B cell (primary cell): Measurements from ENCODE around the gene PHF24. TPM values are rescaled to one million over a fixed set of nuclear protein-coding genes. Genes with fewer than 3 reads are reported as not detected.
"Not testable (repeated sequence)": the region's sequence is repeated elsewhere in the genome, so short reads cannot be mapped to it uniquely, and the experiment has no call there.

ENCODE experiments used
- ATAC-seq: fragments of 200-7000 bp; cut with Tn5 transposase; one replicate; pipeline ENCODE4 v1.10.0; 2021; ENCODE audit warnings: low read depth, mild to moderate bottlenecking, moderate number of reproducible peaks, moderate library complexity
- CTCF ChIA-PET: fragments of 350-600 bp; sonication (Branson Sonifier 250); formaldehyde crosslinking; loops from one replicate; lab custom pipeline; 2021; ENCODE audit warnings: antibody characterized with exemption, inconsistent platforms; lab: Charles Lee
- POLR2A ChIA-PET: fragments of 350-600 bp; sonication (Branson Sonifier 250); formaldehyde crosslinking; loops from one replicate; lab custom pipeline; 2021; ENCODE audit warnings: antibody characterized with exemption; lab: Charles Lee
- DNase-seq: peaks from one replicate; pipeline ENCODE4 v3.0.0; 2013
- H2AFZ ChIP-seq: 2 replicates; pipeline ENCODE4 v1.6.1; 2012; ENCODE audit warnings: mild to moderate bottlenecking, low read depth, low read length; ENCODE audit not compliant: insufficient read depth, poor library complexity, severe bottlenecking
- H3K27ac ChIP-seq, 2 donors: 1 replicate in 1 of 2; 2 replicates in 1 of 2; pipeline ENCODE4 v1.5.1; 2012 to 2013; ENCODE audit warnings: low read length in 2 of 2, mild to moderate bottlenecking in 2 of 2, moderate library complexity in 1 of 2
- H3K27me3 ChIP-seq, 4 experiments: fragments of 200-600 bp in 1 of 4; sonication (generic) in 1 of 4; replicated peaks in 1 of 4; 1 replicate in 2 of 4; 2 replicates in 2 of 4; pipeline versions ENCODE4 v1.6.1 to v1.7.0; 2013 to 2016; ENCODE audit warnings: low read length in 3 of 4, mild to moderate bottlenecking in 2 of 4, mixed read lengths in 1 of 4, moderate library complexity in 1 of 4; ENCODE audit not compliant: insufficient read depth in 4 of 4, control insufficient read depth in 3 of 4; ENCODE audit errors: control extremely low read depth in 1 of 4
- H3K36me3 ChIP-seq, 2 experiments: replicated peaks in 1 of 2; 1 replicate in 1 of 2; 2 replicates in 1 of 2; pipeline versions ENCODE4 v1.6.1 to v1.7.1; 2013; ENCODE audit warnings: low read length in 1 of 2; ENCODE audit not compliant: insufficient read depth in 2 of 2, control insufficient read depth in 1 of 2; ENCODE audit errors: control extremely low read depth in 1 of 2, extremely low read depth in 1 of 2
- H3K4me1 ChIP-seq, 2 donors: fragments of 200-600 bp in 1 of 2; sonication (generic) in 1 of 2; 1 replicate in 1 of 2; 2 replicates in 1 of 2; pipeline versions ENCODE4 v1.5.1 to v1.6.1; 2013 to 2017; ENCODE audit warnings: low read length in 2 of 2; ENCODE audit not compliant: control insufficient read depth in 2 of 2, insufficient read depth in 2 of 2
- H3K4me2 ChIP-seq: replicated peaks from 2 replicates; pipeline ENCODE3; 2012; ENCODE audit warnings: mild to moderate bottlenecking, low read depth, low read length; ENCODE audit not compliant: poor library complexity, severe bottlenecking
- H3K4me3 ChIP-seq, 5 experiments: fragments of 200-600 bp in 1 of 5; sonication (generic) in 1 of 5; 1 replicate in 3 of 5; 2 replicates in 2 of 5; pipeline versions ENCODE4 v1.5.1 to v1.7.0; 2011 to 2016; ENCODE audit warnings: low read length in 4 of 5, mild to moderate bottlenecking in 4 of 5, low read depth in 2 of 5, control low read depth in 1 of 5, moderate library complexity in 1 of 5; ENCODE audit not compliant: insufficient read depth in 1 of 5; ENCODE audit errors: control extremely low read depth in 1 of 5, extremely low read depth in 1 of 5
- H3K79me2 ChIP-seq: fragments of 200-600 bp; sonication (generic); one replicate; pipeline ENCODE4 v1.6.0; 2016; ENCODE audit warnings: low read length; ENCODE audit not compliant: control insufficient read depth, insufficient read depth
- H3K9ac ChIP-seq: fragments of 200-600 bp; sonication (generic); 2 replicates; pipeline ENCODE4 v1.6.1; 2017; ENCODE audit warnings: mild to moderate bottlenecking, low read length, moderate library complexity
- H3K9me3 ChIP-seq, 3 donors: one replicate each; pipeline versions ENCODE4 v1.6.1 to v1.7.1; 2013; ENCODE audit warnings: low read length in 2 of 3; ENCODE audit not compliant: control insufficient read depth in 2 of 3, insufficient read depth in 1 of 3; ENCODE audit errors: control extremely low read depth in 1 of 3
- H4K20me1 ChIP-seq: 2 replicates; pipeline ENCODE4 v1.6.0; 2012; ENCODE audit warnings: mild to moderate bottlenecking, low read length; ENCODE audit not compliant: insufficient read depth, control insufficient read depth, poor library complexity, severe bottlenecking
- H3K27ac Mint-ChIP-seq: one replicate; pipeline ENCODE4 v1.8.0; 2021; ENCODE audit warnings: mixed read lengths
- H3K27me3 Mint-ChIP-seq: one replicate; pipeline ENCODE4 v1.8.0; 2021; ENCODE audit warnings: mixed read lengths
- H3K4me1 Mint-ChIP-seq: one replicate; pipeline ENCODE4 v1.8.0; 2021; ENCODE audit warnings: mixed read lengths
- H3K4me3 Mint-ChIP-seq: one replicate; pipeline ENCODE4 v1.8.0; 2021; ENCODE audit warnings: mixed read lengths
- H3K9me3 Mint-ChIP-seq: one replicate; pipeline ENCODE4 v1.8.0; 2022; ENCODE audit warnings: mixed read lengths; ENCODE audit not compliant: insufficient read depth
- EZH2 ChIP-seq: IDR thresholded peaks from 2 replicates; pipeline ENCODE4 v1.6.1; 2012; ENCODE audit warnings: borderline replicate concordance, low read depth, mild to moderate bottlenecking, moderate library complexity, low read length; ENCODE audit not compliant: insufficient read depth, poor library complexity, severe bottlenecking
- WGBS: methylation state at CpG from one replicate; pipeline ENCODE4 v1.1.5; 2013; ENCODE audit warnings: missing lambda C conversion rate; ENCODE audit not compliant: insufficient coverage; 5-methylcytosine and 5-hydroxymethylcytosine counted together
- intact Hi-C: fragments of 100-400 bp; cut with micrococcal nuclease; formaldehyde crosslinking; loops from one replicate; pipeline ENCODE4 v1.10.0; 2022
- polyA plus RNA-seq: library from polyadenylated mRNA; depleted of rRNA; stranded (reverse); fragments of >200 nt; gene quantifications from 2 replicates; pipeline ENCODE4 v1.2.3, GENCODE V29; 2012
- total RNA-seq, 2 donors: library from RNA; stranded (reverse); fragments of 120-200 nt in 1 of 2; gene quantifications; 1 replicate in 1 of 2; 2 replicates in 1 of 2; pipeline versions ENCODE4 v1.2.3 to v1.2.4, GENCODE V29; 2013 to 2022
- TF ChIP-seq, protein P1 (sequence below): fragments of 200-600 bp; IDR thresholded peaks from one replicate; pipeline ENCODE4 v1.8.0; 2022; ENCODE audit warnings: antibody characterized with exemption, mild to moderate bottlenecking

PHF24 gene
- total and polyA plus RNA-seq, 2 donors (not counting 1 experiment from before 2014, with no cell fraction given): not detected

DNA sequence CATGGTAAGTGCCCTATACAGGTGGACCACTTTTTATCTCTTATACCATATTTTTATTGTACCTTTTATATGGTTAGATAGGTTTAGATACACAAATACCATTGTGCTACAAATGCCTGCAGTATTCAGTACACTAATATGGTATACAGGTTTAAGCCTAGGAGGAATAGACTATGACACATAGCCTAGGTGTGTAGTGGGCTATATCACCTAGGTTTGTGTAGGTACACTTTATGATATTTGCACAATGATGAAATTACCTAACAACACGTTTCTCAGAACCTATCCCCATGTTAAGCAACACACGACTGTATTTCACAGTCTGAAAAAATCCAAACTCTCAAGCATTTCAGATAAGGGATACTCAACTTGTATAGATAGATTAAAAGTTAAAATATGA lies 9.6 kb upstream of the PHF24 start:
- Mint-ChIP-seq H3K27me3 (peaks cover 34% of the 10 kb centered on the region), H3K9me3 (no peaks in the 10 kb centered on the region), H3K4me3 (no peak overlapping the region), H3K4me1 (no peaks in the 10 kb centered on the region), H3K27ac (no peak overlapping the region)
- Histone ChIP-seq H2AFZ (no peak overlapping the region), H3K4me2 (no peak overlapping the region), H3K27ac (no peak overlapping the region), H3K4me3 (no peak overlapping the region), H4K20me1 (no peaks in the 10 kb centered on the region), H3K79me2 (no peaks in the 10 kb centered on the region), H3K27me3 (peaks cover 0 to 3% (median 0%) of the 10 kb centered on the region in 4 experiments), H3K4me1 (no peaks in the 10 kb centered on the region), H3K36me3 (no peaks in the 10 kb centered on the region), H3K9ac (no peak overlapping the region), H3K9me3 (peaks cover 0 to 2% (median 0%) of the 10 kb centered on the region in 3 donors)
- ChIA-PET POLR2A (no interaction called here), CTCF (no interaction called here)
- intact Hi-C loops: no loop called here
- DNase-seq: no peak
- no peak for ATAC-seq
- no CpG with 5 or more reads among the region's 2 CpGs for WGBS
- TF ChIP-seq EZH2: no peak
- TF ChIP-seq, protein P1, sequence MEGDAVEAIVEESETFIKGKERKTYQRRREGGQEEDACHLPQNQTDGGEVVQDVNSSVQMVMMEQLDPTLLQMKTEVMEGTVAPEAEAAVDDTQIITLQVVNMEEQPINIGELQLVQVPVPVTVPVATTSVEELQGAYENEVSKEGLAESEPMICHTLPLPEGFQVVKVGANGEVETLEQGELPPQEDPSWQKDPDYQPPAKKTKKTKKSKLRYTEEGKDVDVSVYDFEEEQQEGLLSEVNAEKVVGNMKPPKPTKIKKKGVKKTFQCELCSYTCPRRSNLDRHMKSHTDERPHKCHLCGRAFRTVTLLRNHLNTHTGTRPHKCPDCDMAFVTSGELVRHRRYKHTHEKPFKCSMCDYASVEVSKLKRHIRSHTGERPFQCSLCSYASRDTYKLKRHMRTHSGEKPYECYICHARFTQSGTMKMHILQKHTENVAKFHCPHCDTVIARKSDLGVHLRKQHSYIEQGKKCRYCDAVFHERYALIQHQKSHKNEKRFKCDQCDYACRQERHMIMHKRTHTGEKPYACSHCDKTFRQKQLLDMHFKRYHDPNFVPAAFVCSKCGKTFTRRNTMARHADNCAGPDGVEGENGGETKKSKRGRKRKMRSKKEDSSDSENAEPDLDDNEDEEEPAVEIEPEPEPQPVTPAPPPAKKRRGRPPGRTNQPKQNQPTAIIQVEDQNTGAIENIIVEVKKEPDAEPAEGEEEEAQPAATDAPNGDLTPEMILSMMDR: no peak

DNA sequence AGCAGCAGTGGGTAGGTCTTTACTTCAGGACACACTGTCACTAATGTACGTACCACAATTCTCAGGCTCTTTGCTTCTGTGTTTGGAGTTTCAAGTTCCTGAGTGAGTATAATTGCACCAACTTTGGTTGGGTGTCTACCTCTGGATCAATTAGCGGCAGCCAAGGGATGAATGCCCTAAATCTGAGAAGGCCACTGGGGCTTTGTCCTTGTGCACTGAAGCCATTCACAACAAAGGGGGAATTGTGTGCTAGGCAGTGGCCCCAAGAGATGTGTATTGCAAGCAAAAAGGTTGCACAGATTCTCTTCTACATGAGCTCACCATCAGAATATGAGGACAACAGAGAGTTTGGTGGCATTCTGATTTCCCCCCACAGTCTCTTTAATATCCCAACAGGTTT lies 3.9 kb upstream of the PHF24 start:
- DNase-seq: no peak
- intact Hi-C loops: no loop called here
- H3K27ac Mint-ChIP-seq: no peak overlapping the region
- Histone ChIP-seq H3K27me3 (peaks cover 0 to 27% (median 27%) of the 10 kb centered on the region in 4 experiments), H3K9me3 (peaks cover 0 to 5% (median 2%) of the 10 kb centered on the region in 3 donors), H3K4me2 (no peak overlapping the region), H3K4me1 (peaks cover 9 to 10% of the 10 kb centered on the region in 2 donors), H3K27ac (no peak overlapping the region), H4K20me1 (no peaks in the 10 kb centered on the region), H3K79me2 (no peaks in the 10 kb centered on the region), H3K9ac (no peak overlapping the region), H2AFZ (no peak overlapping the region), H3K36me3 (no peaks in the 10 kb centered on the region), H3K4me3 (no peak overlapping the region)
- ChIA-PET CTCF (no interaction called here), POLR2A (no interaction called here)
- H3K27me3 Mint-ChIP-seq: peaks cover 37% of the 10 kb centered on the region
- no peak overlapping the region for H3K4me3 Mint-ChIP-seq
- TF ChIP-seq EZH2: no peak
- TF ChIP-seq, protein P1: no peak
- ATAC-seq: no peak
- 100% methylated on average over 1 of the region's 2 CpGs for WGBS
- peaks cover 2% of the 10 kb centered on the region for H3K4me1 Mint-ChIP-seq
- H3K9me3 Mint-ChIP-seq: no peaks in the 10 kb centered on the region

DNA sequence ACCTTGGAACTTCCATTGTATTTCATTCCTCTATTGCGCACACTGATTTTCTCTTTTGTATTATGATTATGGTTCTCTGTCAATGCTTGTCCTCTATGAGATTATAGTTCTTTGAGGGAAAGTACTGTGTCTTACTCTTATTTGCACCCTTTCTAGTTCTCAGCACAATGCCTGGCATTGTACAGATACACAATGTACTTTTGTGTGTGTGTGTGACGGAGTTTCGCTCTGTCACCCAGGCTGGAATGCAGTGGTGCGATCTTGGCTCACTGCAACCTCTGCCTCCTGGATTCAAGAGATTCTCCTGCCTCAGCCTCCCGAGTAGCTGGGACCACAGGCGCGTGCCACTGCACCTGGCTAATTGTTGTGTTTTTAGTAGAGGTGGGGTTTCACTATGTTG lies 2.0 kb upstream of the PHF24 start:
- WGBS: 78% methylated on average over 6 of the region's 7 CpGs
- H3K36me3 ChIP-seq, H3K79me2 ChIP-seq, H3K27ac Mint-ChIP-seq, DNase-seq, H3K9me3 Mint-ChIP-seq, CTCF ChIA-PET, H3K4me1 Mint-ChIP-seq, H3K4me3 Mint-ChIP-seq, H3K27ac ChIP-seq, H2AFZ ChIP-seq, H3K4me2 ChIP-seq, H3K9me3 ChIP-seq, intact Hi-C loops, POLR2A ChIA-PET, H3K4me3 ChIP-seq, H3K9ac ChIP-seq, ATAC-seq, H4K20me1 ChIP-seq: not testable (repeated sequence)
- peaks cover 48% of the 10 kb centered on the region for H3K27me3 Mint-ChIP-seq
- Histone ChIP-seq H3K27me3 (peaks cover 0 to 44% (median 39%) of the 10 kb centered on the region in 4 experiments), H3K4me1 (peaks cover 9 to 10% of the 10 kb centered on the region in 2 donors)
